B cell (primary cell): ENCODE results near the gene RERE. TPM values are rescaled to one million over a fixed set of nuclear protein-coding genes. Genes with fewer than 3 reads are reported as not detected.
A peak's percentile ranks its signal among the peaks of the same experiment; 100 is the strongest.

Experiments used
- ATAC-seq: fragments of 200-7000 bp; cut with Tn5 transposase; one replicate; pipeline ENCODE4 v1.10.0; 2021; ENCODE audit warnings: low read depth, mild to moderate bottlenecking, moderate number of reproducible peaks, moderate library complexity
- CTCF ChIA-PET: fragments of 350-600 bp; sonication (Branson Sonifier 250); formaldehyde crosslinking; loops from one replicate; lab custom pipeline; 2021; ENCODE audit warnings: antibody characterized with exemption, inconsistent platforms; lab: Charles Lee
- POLR2A ChIA-PET: fragments of 350-600 bp; sonication (Branson Sonifier 250); formaldehyde crosslinking; loops from one replicate; lab custom pipeline; 2021; ENCODE audit warnings: antibody characterized with exemption; lab: Charles Lee
- DNase-seq: peaks from one replicate; pipeline ENCODE4 v3.0.0; 2013
- H2AFZ ChIP-seq: 2 replicates; pipeline ENCODE4 v1.6.1; 2012; ENCODE audit warnings: mild to moderate bottlenecking, low read depth, low read length; ENCODE audit not compliant: insufficient read depth, poor library complexity, severe bottlenecking
- H3K27ac ChIP-seq, 2 donors: 1 replicate in 1 of 2; 2 replicates in 1 of 2; pipeline ENCODE4 v1.5.1; 2012 to 2013; ENCODE audit warnings: low read length in 2 of 2, mild to moderate bottlenecking in 2 of 2, moderate library complexity in 1 of 2
- H3K27me3 ChIP-seq, 4 experiments: fragments of 200-600 bp in 1 of 4; sonication (generic) in 1 of 4; replicated peaks in 1 of 4; 1 replicate in 2 of 4; 2 replicates in 2 of 4; pipeline versions ENCODE4 v1.6.1 to v1.7.0; 2013 to 2016; ENCODE audit warnings: low read length in 3 of 4, mild to moderate bottlenecking in 2 of 4, mixed read lengths in 1 of 4, moderate library complexity in 1 of 4; ENCODE audit not compliant: insufficient read depth in 4 of 4, control insufficient read depth in 3 of 4; ENCODE audit errors: control extremely low read depth in 1 of 4
- H3K36me3 ChIP-seq, 2 experiments: replicated peaks in 1 of 2; 1 replicate in 1 of 2; 2 replicates in 1 of 2; pipeline versions ENCODE4 v1.6.1 to v1.7.1; 2013; ENCODE audit warnings: low read length in 1 of 2; ENCODE audit not compliant: insufficient read depth in 2 of 2, control insufficient read depth in 1 of 2; ENCODE audit errors: control extremely low read depth in 1 of 2, extremely low read depth in 1 of 2
- H3K4me1 ChIP-seq, 2 donors: fragments of 200-600 bp in 1 of 2; sonication (generic) in 1 of 2; 1 replicate in 1 of 2; 2 replicates in 1 of 2; pipeline versions ENCODE4 v1.5.1 to v1.6.1; 2013 to 2017; ENCODE audit warnings: low read length in 2 of 2; ENCODE audit not compliant: control insufficient read depth in 2 of 2, insufficient read depth in 2 of 2
- H3K4me2 ChIP-seq: replicated peaks from 2 replicates; pipeline ENCODE3; 2012; ENCODE audit warnings: mild to moderate bottlenecking, low read depth, low read length; ENCODE audit not compliant: poor library complexity, severe bottlenecking
- H3K4me3 ChIP-seq, 5 experiments: fragments of 200-600 bp in 1 of 5; sonication (generic) in 1 of 5; 1 replicate in 3 of 5; 2 replicates in 2 of 5; pipeline versions ENCODE4 v1.5.1 to v1.7.0; 2011 to 2016; ENCODE audit warnings: low read length in 4 of 5, mild to moderate bottlenecking in 4 of 5, low read depth in 2 of 5, control low read depth in 1 of 5, moderate library complexity in 1 of 5; ENCODE audit not compliant: insufficient read depth in 1 of 5; ENCODE audit errors: control extremely low read depth in 1 of 5, extremely low read depth in 1 of 5
- H3K79me2 ChIP-seq: fragments of 200-600 bp; sonication (generic); one replicate; pipeline ENCODE4 v1.6.0; 2016; ENCODE audit warnings: low read length; ENCODE audit not compliant: control insufficient read depth, insufficient read depth
- H3K9ac ChIP-seq: fragments of 200-600 bp; sonication (generic); 2 replicates; pipeline ENCODE4 v1.6.1; 2017; ENCODE audit warnings: mild to moderate bottlenecking, low read length, moderate library complexity
- H3K9me3 ChIP-seq, 3 donors: one replicate each; pipeline versions ENCODE4 v1.6.1 to v1.7.1; 2013; ENCODE audit warnings: low read length in 2 of 3; ENCODE audit not compliant: control insufficient read depth in 2 of 3, insufficient read depth in 1 of 3; ENCODE audit errors: control extremely low read depth in 1 of 3
- H4K20me1 ChIP-seq: 2 replicates; pipeline ENCODE4 v1.6.0; 2012; ENCODE audit warnings: mild to moderate bottlenecking, low read length; ENCODE audit not compliant: insufficient read depth, control insufficient read depth, poor library complexity, severe bottlenecking
- H3K27ac Mint-ChIP-seq: one replicate; pipeline ENCODE4 v1.8.0; 2021; ENCODE audit warnings: mixed read lengths
- H3K27me3 Mint-ChIP-seq: one replicate; pipeline ENCODE4 v1.8.0; 2021; ENCODE audit warnings: mixed read lengths
- H3K4me1 Mint-ChIP-seq: one replicate; pipeline ENCODE4 v1.8.0; 2021; ENCODE audit warnings: mixed read lengths
- H3K4me3 Mint-ChIP-seq: one replicate; pipeline ENCODE4 v1.8.0; 2021; ENCODE audit warnings: mixed read lengths
- H3K9me3 Mint-ChIP-seq: one replicate; pipeline ENCODE4 v1.8.0; 2022; ENCODE audit warnings: mixed read lengths; ENCODE audit not compliant: insufficient read depth
- EZH2 ChIP-seq: IDR thresholded peaks from 2 replicates; pipeline ENCODE4 v1.6.1; 2012; ENCODE audit warnings: borderline replicate concordance, low read depth, mild to moderate bottlenecking, moderate library complexity, low read length; ENCODE audit not compliant: insufficient read depth, poor library complexity, severe bottlenecking
- WGBS: methylation state at CpG from one replicate; pipeline ENCODE4 v1.1.5; 2013; ENCODE audit warnings: missing lambda C conversion rate; ENCODE audit not compliant: insufficient coverage; 5-methylcytosine and 5-hydroxymethylcytosine counted together
- intact Hi-C: fragments of 100-400 bp; cut with micrococcal nuclease; formaldehyde crosslinking; loops from one replicate; pipeline ENCODE4 v1.10.0; 2022
- polyA plus RNA-seq: library from polyadenylated mRNA; depleted of rRNA; stranded (reverse); fragments of >200 nt; gene quantifications from 2 replicates; pipeline ENCODE4 v1.2.3, GENCODE V29; 2012
- total RNA-seq, 2 donors: library from RNA; stranded (reverse); fragments of 120-200 nt in 1 of 2; gene quantifications; 1 replicate in 1 of 2; 2 replicates in 1 of 2; pipeline versions ENCODE4 v1.2.3 to v1.2.4, GENCODE V29; 2013 to 2022
- TF ChIP-seq, protein P1 (sequence below): fragments of 200-600 bp; IDR thresholded peaks from one replicate; pipeline ENCODE4 v1.8.0; 2022; ENCODE audit warnings: antibody characterized with exemption, mild to moderate bottlenecking

The RERE gene
- total and polyA plus RNA-seq, 2 donors (not counting 1 experiment from before 2014, with no cell fraction given), result 27.3 to 132 TPM

DNA sequence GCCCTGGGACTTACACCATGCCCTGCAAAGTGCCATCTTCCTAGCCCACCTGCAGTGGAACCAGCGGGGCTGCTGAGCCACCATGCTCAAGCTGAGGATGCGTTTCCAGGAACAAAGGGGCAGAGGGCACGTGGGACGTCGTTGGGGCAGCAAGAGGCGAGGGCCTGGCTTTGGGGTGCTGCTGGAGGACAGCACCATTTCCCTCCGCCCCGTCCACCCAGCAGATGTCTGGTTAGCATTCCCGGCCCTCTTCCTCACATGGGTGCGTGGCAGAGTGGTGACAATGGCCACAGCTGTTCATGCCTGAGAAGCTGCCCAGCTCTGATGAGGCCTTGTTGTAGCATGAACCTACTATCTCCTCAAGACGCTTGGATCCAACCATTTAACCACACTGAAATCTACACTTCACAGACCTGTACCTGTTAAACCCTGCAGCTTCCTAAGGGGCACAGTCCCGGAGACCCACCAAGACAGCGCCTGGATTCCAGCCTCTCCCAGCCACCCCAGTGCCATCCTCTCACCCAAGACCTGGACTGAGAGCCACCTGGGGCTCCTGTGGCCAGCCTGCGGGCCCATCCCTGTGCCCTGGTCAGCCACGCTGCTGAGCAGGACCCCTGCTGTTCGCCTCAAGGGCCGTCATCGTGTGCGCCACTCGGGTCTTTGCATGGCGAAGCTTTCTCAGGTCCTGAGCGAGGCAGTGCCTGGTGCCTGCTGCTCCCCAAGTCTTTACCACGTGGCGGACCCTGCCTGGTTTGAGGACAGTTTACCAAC, 466.3 kb downstream of the RERE start:
- peaks cover 4% of the 10 kb centered on the region for H3K4me1 Mint-ChIP-seq
- H3K79me2 ChIP-seq, result no peaks in the 10 kb centered on the region
- no peaks in the 10 kb centered on the region for H3K9me3 ChIP-seq
- DNase-seq (no peak), ATAC-seq (no peak)
- no peaks in the 10 kb centered on the region for H3K9me3 Mint-ChIP-seq
- H3K9ac ChIP-seq, result no peak overlapping the region
- intact Hi-C loops, result no loop called here
- H3K27me3 ChIP-seq, result peaks cover 0 to 3% (median 0%) of the 10 kb centered on the region in 4 experiments
- peaks cover 13% of the 10 kb centered on the region for H4K20me1 ChIP-seq
- H3K27ac ChIP-seq, result no peak overlapping the region
- no peak overlapping the region for H3K4me3 Mint-ChIP-seq
- ChIA-PET CTCF (interaction anchor here (0.8 to 8.5 kb wide), 11 partner anchors 9 to 619 kb away, joined by 3 to 182 read pairs (median 4); no protein-coding TSS in a partner anchor), POLR2A (interaction anchor here (0.6 kb wide), 1 partner anchor 316 kb away, joined by 4 read pairs; no protein-coding TSS in a partner anchor)
- no peak overlapping the region for H3K4me2 ChIP-seq
- H3K27me3 Mint-ChIP-seq, result peaks cover 8% of the 10 kb centered on the region
- H3K27ac Mint-ChIP-seq, result peak overlapping the region; percentile 10
- H3K4me3 ChIP-seq, result no peak overlapping the region
- peaks cover 3% of the 10 kb centered on the region in 2 donors for H3K4me1 ChIP-seq
- peaks cover 0 to 35% of the 10 kb centered on the region in 2 experiments for H3K36me3 ChIP-seq
- TF ChIP-seq, protein P1, sequence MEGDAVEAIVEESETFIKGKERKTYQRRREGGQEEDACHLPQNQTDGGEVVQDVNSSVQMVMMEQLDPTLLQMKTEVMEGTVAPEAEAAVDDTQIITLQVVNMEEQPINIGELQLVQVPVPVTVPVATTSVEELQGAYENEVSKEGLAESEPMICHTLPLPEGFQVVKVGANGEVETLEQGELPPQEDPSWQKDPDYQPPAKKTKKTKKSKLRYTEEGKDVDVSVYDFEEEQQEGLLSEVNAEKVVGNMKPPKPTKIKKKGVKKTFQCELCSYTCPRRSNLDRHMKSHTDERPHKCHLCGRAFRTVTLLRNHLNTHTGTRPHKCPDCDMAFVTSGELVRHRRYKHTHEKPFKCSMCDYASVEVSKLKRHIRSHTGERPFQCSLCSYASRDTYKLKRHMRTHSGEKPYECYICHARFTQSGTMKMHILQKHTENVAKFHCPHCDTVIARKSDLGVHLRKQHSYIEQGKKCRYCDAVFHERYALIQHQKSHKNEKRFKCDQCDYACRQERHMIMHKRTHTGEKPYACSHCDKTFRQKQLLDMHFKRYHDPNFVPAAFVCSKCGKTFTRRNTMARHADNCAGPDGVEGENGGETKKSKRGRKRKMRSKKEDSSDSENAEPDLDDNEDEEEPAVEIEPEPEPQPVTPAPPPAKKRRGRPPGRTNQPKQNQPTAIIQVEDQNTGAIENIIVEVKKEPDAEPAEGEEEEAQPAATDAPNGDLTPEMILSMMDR, result no peak
- no peak for TF ChIP-seq EZH2
- no peak overlapping the region for H2AFZ ChIP-seq
- WGBS, result 92% methylated on average over 22 of the region's 24 CpGs

GRCh38 chr1:8349961-8350360, 467.5 kb downstream of the RERE start:
- TF ChIP-seq, protein P1, result no peak
- TF ChIP-seq EZH2, result no peak
- ChIA-PET POLR2A (interaction anchor here (0.6 kb wide), 2 partner anchors 9 to 64 kb away, joined by 5 to 6 read pairs; no protein-coding TSS in a partner anchor), CTCF (interaction anchor here (0.6 to 8.5 kb wide), 18 partner anchors 10 to 620 kb away, joined by 3 to 182 read pairs (median 4); no protein-coding TSS in a partner anchor)
- no peak for ATAC-seq
- no peak overlapping the region for H3K9ac ChIP-seq
- peaks cover 0 to 23% of the 10 kb centered on the region in 2 experiments for H3K36me3 ChIP-seq
- peaks cover 8% of the 10 kb centered on the region for H3K27me3 Mint-ChIP-seq
- no peak overlapping the region for H3K27ac ChIP-seq
- WGBS, result 94% methylated on average over 14 of the region's 14 CpGs
- no peak overlapping the region for H2AFZ ChIP-seq
- H3K27ac Mint-ChIP-seq, result no peak overlapping the region
- no peaks in the 10 kb centered on the region for H3K9me3 ChIP-seq
- peaks cover 0 to 3% (median 0%) of the 10 kb centered on the region in 4 experiments for H3K27me3 ChIP-seq
- H3K4me3 ChIP-seq, result no peak overlapping the region
- intact Hi-C loops, result loop anchor here (1.0 kb wide), 2 partner anchors 335 to 368 kb away; no protein-coding TSS in a partner anchor
- H3K9me3 Mint-ChIP-seq, result no peaks in the 10 kb centered on the region
- H3K4me1 ChIP-seq, result peaks cover 3% of the 10 kb centered on the region in 2 donors
- DNase-seq, result no peak
- H4K20me1 ChIP-seq, result peaks cover 2% of the 10 kb centered on the region
- no peak overlapping the region for H3K4me3 Mint-ChIP-seq
- H3K79me2 ChIP-seq, result no peaks in the 10 kb centered on the region
- peaks cover 4% of the 10 kb centered on the region for H3K4me1 Mint-ChIP-seq
- H3K4me2 ChIP-seq, result no peak overlapping the region
